Fibroblast of lung (primary cell): ENCODE measurements around the gene SLIT3. TPM values are rescaled to one million over a fixed set of nuclear protein-coding genes. Genes with fewer than 3 reads are reported as not detected.

ENCODE experiments used
- DNase-seq, 2 donors: peaks; one replicate each; pipeline versions ENCODE4 v3.0.0 to v3.0.0-alpha.2; 2010; ENCODE audit warnings: low read depth in 2 of 2
- H2AFZ ChIP-seq: 2 replicates; pipeline ENCODE4 v1.5.1; 2012; ENCODE audit warnings: low read length, control low read depth, inconsistent platforms
- H3K27ac ChIP-seq: 2 replicates; pipeline ENCODE4 v1.5.1; 2011; ENCODE audit warnings: low read length, control low read depth; ENCODE audit not compliant: insufficient read depth
- H3K27me3 ChIP-seq: 2 replicates; pipeline ENCODE4 v1.5.1; 2011; ENCODE audit warnings: mild to moderate bottlenecking, low read length; ENCODE audit not compliant: control insufficient read depth, insufficient read depth
- H3K36me3 ChIP-seq: 2 replicates; pipeline ENCODE4 v1.5.1; 2011; ENCODE audit warnings: low read length; ENCODE audit not compliant: control insufficient read depth, insufficient read depth
- H3K4me1 ChIP-seq: 2 replicates; pipeline ENCODE4 v1.5.1; 2011; ENCODE audit warnings: low read length; ENCODE audit not compliant: control insufficient read depth, insufficient read depth; ENCODE audit errors: extremely low read depth
- H3K4me2 ChIP-seq: 2 replicates; pipeline ENCODE4 v1.5.1; 2011; ENCODE audit warnings: low read length, control low read depth; ENCODE audit not compliant: insufficient read depth; ENCODE audit errors: extremely low read depth
- H3K4me3 ChIP-seq, 4 experiments: fragments of 200-600 bp in 1 of 4; sonication (generic) in 1 of 4; replicated peaks in 1 of 4; 2 replicates each; pipeline ENCODE4 v1.5.1; 2011 to 2016; ENCODE audit warnings: low read length in 4 of 4, low read depth in 3 of 4, mild to moderate bottlenecking in 3 of 4, control low read depth in 2 of 4, inconsistent platforms in 1 of 4, mixed read lengths in 1 of 4; ENCODE audit not compliant: insufficient read depth in 1 of 4; ENCODE audit errors: control extremely low read depth in 1 of 4
- H3K79me2 ChIP-seq: 2 replicates; pipeline ENCODE4 v1.5.1; 2012; ENCODE audit warnings: mild to moderate bottlenecking, low read length, inconsistent platforms; ENCODE audit not compliant: control insufficient read depth, insufficient read depth
- H3K9ac ChIP-seq: 2 replicates; pipeline ENCODE4 v1.5.1; 2011; ENCODE audit warnings: mild to moderate bottlenecking, low read length, control low read depth; ENCODE audit not compliant: insufficient read depth
- H3K9me3 ChIP-seq: 2 replicates; pipeline ENCODE4 v1.5.1; 2012; ENCODE audit warnings: low read depth, low read length; ENCODE audit not compliant: control insufficient read depth, insufficient read depth
- H4K20me1 ChIP-seq: 2 replicates; pipeline ENCODE4 v1.5.1; 2011; ENCODE audit warnings: low read length; ENCODE audit not compliant: control insufficient read depth, insufficient read depth; ENCODE audit errors: extremely low read depth
- CTCF ChIP-seq, 2 donors: IDR thresholded peaks in 1 of 2; conservative IDR thresholded peaks in 1 of 2; 1 replicate in 1 of 2; 2 replicates in 1 of 2; pipeline ENCODE4 v1.5.1; 2011 to 2012; ENCODE audit warnings: low read length in 2 of 2, control low read depth in 1 of 2, inconsistent platforms in 1 of 2, low read depth in 1 of 2, mild to moderate bottlenecking in 1 of 2
- EZH2 ChIP-seq: IDR thresholded peaks from 2 replicates; pipeline ENCODE4 v1.5.1; 2012; ENCODE audit warnings: low read length, control low read depth, mild to moderate bottlenecking; ENCODE audit errors: missing control alignments
- polyA plus RNA-seq, 2 donors: library from polyadenylated mRNA; depleted of rRNA in 1 of 2; stranded (reverse) in 1 of 2; unstranded in 1 of 2; fragments of >200 nt; gene quantifications; 2 replicates each; pipeline ENCODE4 v1.2.1, GENCODE V29; 2011 to 2012; ENCODE audit warnings: missing spikeins in 1 of 2
- total RNA-seq: library from RNA; depleted of rRNA; stranded (reverse); fragments of >200 nt; gene quantifications from 2 replicates; pipeline ENCODE4 v1.2.1, GENCODE V29; 2014

Gene SLIT3
- total and polyA plus RNA-seq, 2 donors (not counting 1 experiment from before 2014, with no cell fraction given): 1.6 to 4.6 TPM

DNA sequence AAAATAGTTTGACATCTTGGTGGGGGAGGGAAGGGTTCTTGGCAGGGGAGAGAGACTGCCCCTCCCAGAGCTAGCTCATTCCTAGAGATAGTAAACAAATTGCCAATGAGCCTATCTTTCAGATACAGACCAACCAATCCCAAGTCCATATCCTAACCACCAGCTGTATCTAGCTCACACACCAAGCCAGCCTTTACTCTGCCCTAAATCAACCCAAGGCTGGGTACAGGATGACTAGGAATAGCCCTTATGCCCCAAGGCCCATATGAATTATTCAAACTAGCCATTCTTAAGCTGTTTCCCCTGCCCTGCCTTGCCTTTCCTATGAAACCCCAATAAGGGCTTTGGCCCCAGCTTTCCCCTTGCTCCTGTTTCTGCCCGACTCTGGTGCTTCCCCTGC is 440.4 kb downstream of the SLIT3 start:
- Histone ChIP-seq H2AFZ (no peak overlapping the region), H3K4me1 (no peaks in the 10 kb centered on the region), H3K27me3 (no peaks in the 10 kb centered on the region), H3K36me3 (no peaks in the 10 kb centered on the region), H3K4me2 (no peak overlapping the region), H4K20me1 (no peaks in the 10 kb centered on the region), H3K79me2 (no peaks in the 10 kb centered on the region), H3K9ac (no peak overlapping the region), H3K27ac (no peak overlapping the region), H3K4me3 (no peak overlapping the region), H3K9me3 (no peaks in the 10 kb centered on the region)
- no peak for DNase-seq
- TF ChIP-seq CTCF (conservative IDR thresholded peaks at IDR 0.05 in 1 of 2, IDR thresholded peaks at IDR 0.05 in 1 of 2; ENCODE audit: low read depth in 1 of 2, low read length in 2 of 2): no peak
- no peak for TF ChIP-seq EZH2

GRCh38 chr5:168860081-168860480 is 440.9 kb downstream of the SLIT3 start:
- no peak overlapping the region for H2AFZ ChIP-seq
- H3K9ac ChIP-seq: no peak overlapping the region
- H3K79me2 ChIP-seq: no peaks in the 10 kb centered on the region
- H3K4me3 ChIP-seq: no peak overlapping the region
- H3K27ac ChIP-seq: no peak overlapping the region
- no peaks in the 10 kb centered on the region for H3K9me3 ChIP-seq
- H3K4me2 ChIP-seq: no peak overlapping the region
- no peaks in the 10 kb centered on the region for H3K36me3 ChIP-seq
- H3K4me1 ChIP-seq: no peaks in the 10 kb centered on the region
- H3K27me3 ChIP-seq: no peaks in the 10 kb centered on the region
- TF ChIP-seq CTCF (conservative IDR thresholded peaks at IDR 0.05 in 1 of 2, IDR thresholded peaks at IDR 0.05 in 1 of 2; ENCODE audit: low read depth in 1 of 2, low read length in 2 of 2): no peak
- TF ChIP-seq EZH2: no peak
- DNase-seq: no peak
- H4K20me1 ChIP-seq: no peaks in the 10 kb centered on the region

DNA sequence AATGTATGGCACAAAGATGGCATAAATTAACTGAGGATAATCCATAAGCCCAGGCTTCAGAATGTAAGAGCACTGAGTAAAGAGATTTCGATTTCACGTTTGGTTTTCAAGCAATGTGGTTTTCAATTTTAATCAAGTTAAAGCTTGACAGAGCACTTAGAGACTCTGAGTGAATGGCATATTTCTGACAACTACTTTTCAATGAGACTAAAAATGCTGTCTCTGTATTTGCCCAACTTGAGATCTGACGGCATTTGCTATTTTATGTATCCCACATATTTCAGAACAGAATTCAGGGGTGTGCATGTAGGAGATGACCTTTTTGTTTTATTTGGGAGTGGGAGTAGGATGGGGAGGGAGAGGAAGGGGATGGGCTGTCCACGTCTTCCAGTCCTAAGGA is 441.5 kb downstream of the SLIT3 start:
- H3K79me2 ChIP-seq: no peaks in the 10 kb centered on the region
- TF ChIP-seq CTCF (conservative IDR thresholded peaks at IDR 0.05 in 1 of 2, IDR thresholded peaks at IDR 0.05 in 1 of 2; ENCODE audit: low read depth in 1 of 2, low read length in 2 of 2) (no peak), EZH2 (no peak)

More for the DNA sequence above, 441.5 kb downstream of the SLIT3 start:
- Histone ChIP-seq H3K4me1 (no peaks in the 10 kb centered on the region), H2AFZ (no peak overlapping the region), H3K4me3 (no peak overlapping the region), H3K36me3 (no peaks in the 10 kb centered on the region), H4K20me1 (no peaks in the 10 kb centered on the region), H3K27me3 (no peaks in the 10 kb centered on the region), H3K4me2 (no peak overlapping the region), H3K9me3 (no peaks in the 10 kb centered on the region), H3K27ac (no peak overlapping the region), H3K9ac (no peak overlapping the region)
- no peak for DNase-seq
